Muscle layer of colon (tissue), 2 donors: Measurements from ENCODE around the gene FAM120AOS.

ENCODE experiments used
- H3K27ac ChIP-seq: one replicate; pipeline ENCODE4 v1.7.0; 2013; ENCODE audit warnings: low read depth, mild to moderate bottlenecking, low read length, moderate library complexity
- H3K27me3 ChIP-seq, 2 donors: one replicate each; pipeline ENCODE4 v1.7.0; 2013; ENCODE audit warnings: low read length in 2 of 2, mild to moderate bottlenecking in 2 of 2; ENCODE audit not compliant: insufficient read depth in 2 of 2, control insufficient read depth in 1 of 2
- H3K36me3 ChIP-seq: one replicate; pipeline ENCODE4 v1.7.0; 2013; ENCODE audit warnings: mild to moderate bottlenecking, low read length; ENCODE audit not compliant: insufficient read depth
- H3K4me1 ChIP-seq: one replicate; pipeline ENCODE4 v1.7.0; 2013; ENCODE audit warnings: mild to moderate bottlenecking, low read length; ENCODE audit not compliant: insufficient read depth
- H3K4me3 ChIP-seq, 2 donors: one replicate each; pipeline ENCODE4 v1.7.0; 2013; ENCODE audit warnings: low read length in 2 of 2, low read depth in 1 of 2, mild to moderate bottlenecking in 1 of 2, moderate library complexity in 1 of 2
- H3K9ac ChIP-seq: one replicate; pipeline ENCODE4 v1.7.0; 2013; ENCODE audit warnings: low read length
- H3K9me3 ChIP-seq: one replicate; pipeline ENCODE4 v1.7.0; 2013; ENCODE audit warnings: mild to moderate bottlenecking, low read length
- donor health status: abdominal sarcoma.
- donor health status: Adenocarcinoma of cecum.

Gene FAM120AOS

DNA sequence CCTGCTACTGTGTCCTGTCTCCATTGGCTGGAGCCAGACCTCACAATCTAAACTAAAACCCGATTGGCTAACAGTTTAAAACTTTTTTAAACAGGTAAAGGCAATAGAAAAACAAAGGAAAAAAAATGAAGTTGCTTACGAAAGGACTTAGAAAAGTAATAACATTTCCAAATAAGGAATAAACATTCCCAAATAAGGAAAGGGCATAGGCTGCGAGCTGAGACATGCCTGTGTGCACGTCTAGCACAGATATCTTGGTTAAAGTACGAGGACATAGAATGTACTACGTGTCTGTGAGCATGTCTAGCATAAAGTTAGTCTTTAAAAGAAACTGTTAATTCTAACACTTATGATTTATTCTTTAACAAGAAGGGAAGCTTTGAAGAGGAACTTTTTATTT, 17.2 kb downstream of the FAM120AOS start:
- no peak overlapping the region for H3K9ac ChIP-seq
- H3K9me3 ChIP-seq, result no peaks in the 10 kb centered on the region
- H3K4me3 ChIP-seq, result no peak overlapping the region
- no peak overlapping the region for H3K27ac ChIP-seq
- no peaks in the 10 kb centered on the region for H3K36me3 ChIP-seq
- H3K4me1 ChIP-seq, result no peaks in the 10 kb centered on the region
- H3K27me3 ChIP-seq, result no peaks in the 10 kb centered on the region

GRCh38 chr9:93435386-93435785, 18.0 kb downstream of the FAM120AOS start:
- Histone ChIP-seq H3K27me3 (no peaks in the 10 kb centered on the region), H3K36me3 (no peaks in the 10 kb centered on the region), H3K4me3 (no peak overlapping the region)

DNA sequence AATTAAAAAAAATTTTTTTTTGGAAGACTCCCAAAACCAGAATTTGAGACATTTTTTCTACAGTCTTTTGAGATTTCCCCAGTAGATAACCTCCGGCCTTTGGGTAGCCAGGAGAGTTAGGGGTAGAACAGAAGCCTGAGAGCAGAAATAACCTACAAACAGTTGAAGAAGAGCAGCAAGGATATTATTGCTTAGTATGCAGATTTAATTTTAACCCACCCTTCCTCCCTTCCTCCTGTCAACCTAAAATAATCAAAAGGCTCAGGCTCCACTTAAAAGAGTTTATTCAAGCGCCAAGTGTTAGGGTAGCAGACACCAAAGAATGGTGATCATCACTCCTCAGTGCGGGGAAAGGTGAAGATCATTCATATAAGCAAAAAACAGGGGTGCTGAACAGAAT, 19.3 kb downstream of the FAM120AOS start:
- Histone ChIP-seq H3K4me1 (no peaks in the 10 kb centered on the region), H3K27me3 (no peaks in the 10 kb centered on the region), H3K36me3 (no peaks in the 10 kb centered on the region), H3K4me3 (no peak overlapping the region), H3K27ac (no peak overlapping the region), H3K9me3 (no peaks in the 10 kb centered on the region), H3K9ac (no peak overlapping the region)

More at GRCh38 chr9:93435386-93435785, 18.0 kb downstream of the FAM120AOS start:
- Histone ChIP-seq H3K27ac (no peak overlapping the region), H3K4me1 (no peaks in the 10 kb centered on the region), H3K9ac (no peak overlapping the region), H3K9me3 (no peaks in the 10 kb centered on the region)

DNA sequence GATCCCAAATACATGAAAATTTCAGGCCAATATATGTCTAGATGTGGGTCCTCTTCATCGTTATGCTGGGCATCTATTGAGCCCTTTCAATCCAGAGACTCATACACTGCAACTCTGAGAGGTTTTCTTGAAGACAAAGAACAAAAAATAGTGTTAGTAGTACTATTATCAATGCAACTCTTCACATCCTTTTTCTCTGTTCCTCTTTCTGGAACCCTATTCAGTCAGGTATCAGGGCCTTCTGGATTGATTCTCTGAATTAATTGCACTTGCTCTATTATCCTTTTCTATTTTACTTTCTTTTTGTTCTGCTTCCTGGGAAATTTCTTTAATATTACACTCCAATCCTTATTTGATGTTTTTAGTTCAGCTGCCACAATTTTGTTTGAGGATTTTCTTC, 20.4 kb downstream of the FAM120AOS start:
- H3K9me3 ChIP-seq, result no peaks in the 10 kb centered on the region
- H3K27ac ChIP-seq, result no peak overlapping the region
- H3K9ac ChIP-seq, result no peak overlapping the region
- no peaks in the 10 kb centered on the region for H3K4me1 ChIP-seq
- H3K4me3 ChIP-seq, result no peak overlapping the region
- H3K36me3 ChIP-seq, result no peaks in the 10 kb centered on the region
- H3K27me3 ChIP-seq, result no peaks in the 10 kb centered on the region

- H3K27me3 ChIP-seq, result no peaks in the 10 kb centered on the region
- H3K9ac ChIP-seq, result no peak overlapping the region
- H3K27ac ChIP-seq, result no peak overlapping the region
- H3K4me3 ChIP-seq, result no peak overlapping the region
- no peaks in the 10 kb centered on the region for H3K9me3 ChIP-seq
- H3K36me3 ChIP-seq, result no peaks in the 10 kb centered on the region
- H3K4me1 ChIP-seq, result no peaks in the 10 kb centered on the region
These were observed 21.8 kb downstream of the FAM120AOS start for GRCh38 chr9:93431539-93432105.

- no peak overlapping the region for H3K27ac ChIP-seq
- H3K36me3 ChIP-seq, result no peaks in the 10 kb centered on the region
- peaks cover 7% of the 10 kb centered on the region for H3K4me1 ChIP-seq
- no peak overlapping the region for H3K9ac ChIP-seq
- H3K9me3 ChIP-seq, result no peaks in the 10 kb centered on the region
- H3K27me3 ChIP-seq, result no peaks in the 10 kb centered on the region
- H3K4me3 ChIP-seq, result no peak overlapping the region
These were observed 25.6 kb downstream of the FAM120AOS start for GRCh38 chr9:93427655-93428379.

DNA sequence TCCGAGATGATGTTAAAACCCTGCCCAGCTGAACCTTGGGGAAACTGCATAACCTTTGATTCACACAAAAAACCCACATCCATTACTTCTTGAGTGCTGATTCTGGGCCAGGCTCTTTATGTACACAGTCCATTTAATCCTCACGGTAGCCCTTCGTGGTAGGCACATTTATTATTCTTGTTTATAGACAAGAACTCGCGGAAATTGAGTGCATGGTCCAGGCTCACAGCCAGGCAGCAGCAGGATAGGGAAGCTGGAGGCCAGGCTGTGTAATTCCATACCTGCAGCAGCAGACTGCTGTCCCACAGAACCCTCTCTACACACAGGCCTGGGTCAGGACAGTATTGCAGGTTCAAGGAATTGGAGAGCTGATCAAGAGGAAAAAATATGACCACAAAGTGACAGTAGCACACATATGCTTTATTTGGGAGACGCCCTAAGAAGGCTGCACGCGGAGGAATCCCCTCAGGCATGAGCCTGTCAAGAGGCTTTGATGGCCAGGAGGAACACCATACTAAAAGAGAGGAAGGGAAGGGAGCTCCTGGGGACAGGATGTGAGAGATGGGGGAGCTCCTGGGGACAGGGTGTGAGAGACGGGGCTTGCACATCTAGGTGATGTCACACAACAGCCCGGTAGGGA, 30.3 kb downstream of the FAM120AOS start:
- H3K27ac ChIP-seq, result no peak overlapping the region
- no peaks in the 10 kb centered on the region for H3K27me3 ChIP-seq
- H3K36me3 ChIP-seq, result no peaks in the 10 kb centered on the region
- no peak overlapping the region for H3K9ac ChIP-seq
- H3K9me3 ChIP-seq, result no peaks in the 10 kb centered on the region
- H3K4me1 ChIP-seq, result peaks cover 7% of the 10 kb centered on the region
- no peak overlapping the region for H3K4me3 ChIP-seq

DNA sequence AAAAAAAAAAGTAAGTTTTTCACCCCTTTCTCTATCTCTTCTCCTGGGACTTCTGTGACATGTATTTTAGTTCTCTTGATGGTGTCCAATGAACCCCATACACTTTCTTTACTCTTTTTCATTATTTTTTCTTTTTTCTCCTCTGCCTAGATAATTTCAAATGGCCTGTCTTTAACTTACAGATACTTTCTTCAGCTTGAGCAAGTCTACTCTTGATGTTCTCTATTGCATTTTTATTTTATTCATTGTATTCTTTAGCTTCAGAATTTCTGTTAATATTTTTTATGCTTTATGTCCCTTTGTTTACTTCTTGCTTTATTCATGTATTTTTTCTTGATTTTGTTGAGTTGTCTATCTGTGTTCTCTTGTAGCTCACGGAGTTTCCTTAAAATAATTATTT, 34.4 kb downstream of the FAM120AOS start:
- no peak overlapping the region for H3K4me3 ChIP-seq
- H3K36me3 ChIP-seq, result no peaks in the 10 kb centered on the region
- H3K9me3 ChIP-seq, result no peaks in the 10 kb centered on the region
- no peak overlapping the region for H3K27ac ChIP-seq
- H3K27me3 ChIP-seq, result no peaks in the 10 kb centered on the region
- H3K9ac ChIP-seq, result no peak overlapping the region
- peaks cover 7% of the 10 kb centered on the region for H3K4me1 ChIP-seq

DNA sequence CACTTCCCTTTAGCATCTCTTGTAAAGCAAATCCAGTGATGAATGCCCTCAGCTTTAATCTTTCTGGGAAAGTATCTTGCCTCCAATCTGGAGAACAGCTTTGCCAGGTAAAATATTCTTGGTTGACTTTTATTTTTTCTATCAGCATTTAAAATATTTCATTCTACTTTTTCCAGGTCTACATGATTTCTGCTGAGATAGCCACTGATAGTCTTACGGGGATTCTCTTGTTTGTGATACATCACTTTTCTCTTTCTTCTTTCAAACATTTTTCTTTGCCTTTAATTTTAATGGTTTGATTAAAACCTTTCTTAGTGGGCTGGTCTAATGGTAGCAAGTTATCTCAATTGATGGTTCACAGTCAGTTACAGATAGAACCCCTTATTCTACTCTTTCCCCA, 35.8 kb downstream of the FAM120AOS start:
- H3K4me1 ChIP-seq, result no peaks in the 10 kb centered on the region
- no peak overlapping the region for H3K27ac ChIP-seq
- H3K4me3 ChIP-seq, result no peak overlapping the region
- H3K9ac ChIP-seq, result no peak overlapping the region
- H3K36me3 ChIP-seq, result no peaks in the 10 kb centered on the region
- H3K27me3 ChIP-seq, result no peaks in the 10 kb centered on the region
- no peaks in the 10 kb centered on the region for H3K9me3 ChIP-seq

GRCh38 chr9:93416530-93417235, 36.7 kb downstream of the FAM120AOS start:
- Histone ChIP-seq H3K36me3 (no peaks in the 10 kb centered on the region), H3K4me1 (no peaks in the 10 kb centered on the region), H3K27me3 (no peaks in the 10 kb centered on the region), H3K4me3 (no peak overlapping the region), H3K27ac (no peak overlapping the region), H3K9ac (no peak overlapping the region), H3K9me3 (no peaks in the 10 kb centered on the region)

GRCh38 chr9:93415176-93415690, 38.1 kb downstream of the FAM120AOS start:
- Histone ChIP-seq H3K9ac (no peak overlapping the region), H3K4me1 (no peaks in the 10 kb centered on the region), H3K27ac (no peak overlapping the region), H3K9me3 (no peaks in the 10 kb centered on the region), H3K27me3 (no peaks in the 10 kb centered on the region), H3K4me3 (no peak overlapping the region), H3K36me3 (no peaks in the 10 kb centered on the region)
